Omental fat pad (tissue), 4 donors: Measurements from ENCODE around the gene TUG1. TPM values are rescaled to one million over a fixed set of nuclear protein-coding genes. Genes with fewer than 3 reads are reported as not detected.

Source experiments
- ATAC-seq: fragments of 150-250 bp; one replicate; pipeline ENCODE4 v1.9.1; 2016; ENCODE audit warnings: mild to moderate bottlenecking, moderate library complexity; ENCODE audit not compliant: low FRiP score
- DNase-seq: peaks from one replicate; pipeline ENCODE4 v3.0.0-alpha.2; 2019; ENCODE audit warnings: low spot score
- CTCF ChIP-seq, 3 donors: fragments of 450-650 bp; IDR thresholded peaks; one replicate each; pipeline ENCODE4 v1.5.1; 2016 to 2017; ENCODE audit warnings: antibody characterized with exemption in 3 of 3, mild to moderate bottlenecking in 3 of 3, moderate library complexity in 2 of 3
- total RNA-seq, 4 donors: library from RNA; depleted of rRNA; stranded (reverse); fragments of >200 nt; gene quantifications; one replicate each; pipeline ENCODE4 v1.1.0, GENCODE V29; 2016

TUG1 gene
- total RNA-seq, 4 donors from 2014 or later: 55.9 to 108 (median 61.0) TPM

- DNase-seq (no peak), ATAC-seq (no peak)
- TF ChIP-seq CTCF (IDR thresholded peaks at IDR 0.05): no peak
Observed at GRCh38 chr22:30996462-30996861, 27.4 kb downstream of the TUG1 start.

- DNase-seq: no peak
- TF ChIP-seq CTCF (IDR thresholded peaks at IDR 0.05): no peak
- ATAC-seq: no peak
Observed at GRCh38 chr22:30998329-30998728, 29.3 kb downstream of the TUG1 start.

- TF ChIP-seq CTCF (IDR thresholded peaks at IDR 0.05): no peak
- no peak for ATAC-seq
- DNase-seq: no peak
Observed at GRCh38 chr22:31001124-31001770, 32.2 kb downstream of the TUG1 start.

GRCh38 chr22:31005535-31005934, 36.5 kb downstream of the TUG1 start:
- no peak for ATAC-seq
- TF ChIP-seq CTCF (IDR thresholded peaks at IDR 0.05): no peak
- DNase-seq: no peak

- no peak for TF ChIP-seq CTCF (IDR thresholded peaks at IDR 0.05)
- ATAC-seq: no peak
- DNase-seq: no peak
Observed at GRCh38 chr22:31019191-31019930, 50.3 kb downstream of the TUG1 start.

GRCh38 chr22:31020334-31020733, 51.3 kb downstream of the TUG1 start:
- no peak for TF ChIP-seq CTCF (IDR thresholded peaks at IDR 0.05)
- ATAC-seq: no peak
- no peak for DNase-seq

- no peak for ATAC-seq
- TF ChIP-seq CTCF (IDR thresholded peaks at IDR 0.05): no peak
- no peak for DNase-seq
Observed at GRCh38 chr22:31022516-31022915, 53.5 kb downstream of the TUG1 start.
